ENCODE measurements around the gene DLST.
A peak's percentile ranks its signal among the peaks of the same experiment; 100 is the strongest.

Gene DLST

GRCh38 chr14:74860899-74861733 lies 20.6 kb upstream of the DLST start:
- DNase-seq (ENCODE audit: low read depth in 3 of 3, low spot score in 1 of 3) = peak; percentile 77 to 96 (median 83)

GRCh38 chr14:74861734-74862090 lies 20.0 kb upstream of the DLST start:
- DNase-seq (ENCODE audit: low read depth in 3 of 3, low spot score in 1 of 3) = no peak

GRCh38 chr14:74863274-74863673 lies 18.4 kb upstream of the DLST start:
- DNase-seq (ENCODE audit: low read depth in 3 of 3, low spot score in 1 of 3) = no peak

GRCh38 chr14:74864198-74864597 lies 17.5 kb upstream of the DLST start:
- no peak for DNase-seq (ENCODE audit: low read depth in 3 of 3, low spot score in 1 of 3)

- no peak for DNase-seq (ENCODE audit: low read depth in 3 of 3, low spot score in 1 of 3)
These were observed 16.6 kb upstream of the DLST start for GRCh38 chr14:74865156-74865555.

GRCh38 chr14:74866708-74867389 lies 14.9 kb upstream of the DLST start:
- DNase-seq (ENCODE audit: low read depth in 3 of 3, low spot score in 1 of 3) = no peak

- peak in 2 of 3 donors; percentile 15 to 24 for DNase-seq (ENCODE audit: low read depth in 3 of 3, low spot score in 1 of 3)
These were observed 14.0 kb upstream of the DLST start for GRCh38 chr14:74867673-74868072.

GRCh38 chr14:74868739-74869138 lies 13.0 kb upstream of the DLST start:
- DNase-seq (ENCODE audit: low read depth in 3 of 3, low spot score in 1 of 3) = no peak

GRCh38 chr14:74871819-74872218 lies 9.9 kb upstream of the DLST start:
- no peak for DNase-seq (ENCODE audit: low read depth in 3 of 3, low spot score in 1 of 3)

- no peak for DNase-seq (ENCODE audit: low read depth in 3 of 3, low spot score in 1 of 3)
These were observed 6.5 kb upstream of the DLST start for GRCh38 chr14:74875204-74875603.

GRCh38 chr14:74875941-74876913 lies 5.5 kb upstream of the DLST start, which contains the start of gene PROX2:
Gene PROX2, minus strand, starts transcription at chr14:74876145. Its CDS starts 12,311 bp downstream, at chr14:74863834.
- no peak for DNase-seq (ENCODE audit: low read depth in 3 of 3, low spot score in 1 of 3)

GRCh38 chr14:74879427-74880182 lies 2.1 kb upstream of the DLST start:
- no peak for DNase-seq (ENCODE audit: low read depth in 3 of 3, low spot score in 1 of 3)

GRCh38 chr14:74882103-74882920 lies 596 bp downstream of the DLST start:
- DNase-seq (ENCODE audit: low read depth in 3 of 3, low spot score in 1 of 3) = peak in 2 of 3 donors; percentile 14 to 27

- no peak for DNase-seq (ENCODE audit: low read depth in 3 of 3, low spot score in 1 of 3)
These were observed 4.3 kb downstream of the DLST start for GRCh38 chr14:74886001-74886400.

GRCh38 chr14:74888164-74889158 lies 6.7 kb downstream of the DLST start:
- DNase-seq (ENCODE audit: low read depth in 3 of 3, low spot score in 1 of 3) = no peak

- DNase-seq (ENCODE audit: low read depth in 3 of 3, low spot score in 1 of 3) = no peak
These were observed 8.5 kb downstream of the DLST start for GRCh38 chr14:74890262-74890661.

- DNase-seq (ENCODE audit: low read depth in 3 of 3, low spot score in 1 of 3) = no peak
These were observed 10.2 kb downstream of the DLST start for GRCh38 chr14:74891870-74892269.

- no peak for DNase-seq (ENCODE audit: low read depth in 3 of 3, low spot score in 1 of 3)
These were observed 11.0 kb downstream of the DLST start for GRCh38 chr14:74892745-74893144.
